GM19043 (cell line): Measurements from ENCODE around the gene NECTIN1.

Source experiments
- ATAC-seq: cut with Tn5 transposase; IDR thresholded peaks from one replicate; pipeline ENCODE4 v1.9.1; 2021; ENCODE audit warnings: low read depth; ENCODE audit not compliant: unreplicated experiment

The NECTIN1 gene

DNA sequence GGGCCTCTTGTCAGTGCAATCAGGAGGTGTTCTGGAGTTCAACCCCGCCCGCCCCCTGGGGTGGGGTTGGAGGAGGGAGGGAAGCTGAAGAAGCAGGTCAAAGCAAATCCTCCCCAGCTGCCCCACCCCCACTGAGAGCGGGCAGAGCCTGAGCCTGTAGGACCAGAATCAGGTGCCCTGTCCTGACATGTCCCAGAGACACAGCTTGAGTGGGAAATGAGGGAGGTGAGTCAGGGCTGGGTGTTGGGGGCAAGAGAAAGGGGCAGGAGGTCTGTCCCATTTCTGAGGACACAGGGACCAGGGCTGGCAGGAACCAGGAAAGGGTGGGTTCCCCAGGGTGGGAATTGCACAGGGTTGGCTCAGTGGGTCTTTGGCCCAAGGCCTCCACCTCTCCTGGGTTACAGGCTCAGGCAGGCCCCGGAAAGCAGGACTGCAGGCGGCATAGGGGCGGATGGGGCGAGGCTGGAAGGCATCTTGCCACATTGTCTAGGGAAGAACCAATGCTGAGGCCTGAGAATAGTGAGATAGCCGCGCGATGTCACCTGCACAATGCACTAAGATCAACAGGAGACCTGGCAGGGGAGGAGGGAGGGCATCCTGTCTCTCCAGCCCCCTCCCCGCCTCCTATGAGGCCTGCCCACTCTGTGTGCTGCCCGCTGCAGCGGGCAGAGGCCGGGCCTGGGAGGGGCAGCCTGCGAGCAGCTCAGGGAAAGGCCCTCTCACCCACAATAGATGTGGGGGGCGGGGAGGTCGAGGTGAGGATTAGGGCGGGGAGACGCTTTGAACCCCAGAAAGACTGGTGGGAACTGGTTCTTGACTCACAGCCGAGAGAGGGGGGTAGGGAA, 32.4 kb downstream of the NECTIN1 start:
- no peak for ATAC-seq

DNA sequence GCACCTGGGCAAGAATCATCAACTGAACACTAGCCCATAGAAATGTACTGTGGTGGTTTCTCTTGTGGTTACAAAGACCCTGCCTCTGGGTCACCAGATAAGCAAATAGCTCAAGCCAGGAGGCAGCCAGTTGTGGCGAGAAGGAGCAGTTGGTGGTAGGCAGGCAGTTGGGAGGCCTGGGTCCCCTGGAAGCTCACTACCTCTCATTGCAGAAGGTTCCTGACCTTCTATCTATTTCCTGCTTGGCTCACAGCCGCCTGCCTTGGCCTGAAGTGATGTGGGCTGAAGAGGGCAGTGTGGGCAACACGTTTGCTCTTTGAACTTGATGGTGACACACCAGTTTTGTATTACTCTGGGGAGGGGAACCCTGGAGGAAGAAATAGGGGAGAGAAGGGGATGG, 34.7 kb downstream of the NECTIN1 start:
- ATAC-seq, result peak; percentile 40

- ATAC-seq, result no peak
Measured at GRCh38 chr11:119693253-119693815, 35.7 kb downstream of the NECTIN1 start.

DNA sequence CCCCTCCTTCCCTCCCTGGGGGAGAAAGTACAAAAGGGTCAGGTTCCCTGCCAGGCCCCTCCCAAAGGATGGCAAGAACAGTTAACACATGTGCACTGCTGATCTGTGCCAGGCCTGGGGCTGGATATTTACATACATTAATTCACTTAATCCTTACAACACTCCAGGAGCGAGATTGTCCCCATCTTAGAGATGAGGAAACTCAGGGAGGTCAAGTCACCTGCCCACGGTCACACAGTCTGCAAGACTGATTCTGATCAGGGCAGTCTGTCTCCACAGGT, 36.5 kb downstream of the NECTIN1 start:
- no peak for ATAC-seq

DNA sequence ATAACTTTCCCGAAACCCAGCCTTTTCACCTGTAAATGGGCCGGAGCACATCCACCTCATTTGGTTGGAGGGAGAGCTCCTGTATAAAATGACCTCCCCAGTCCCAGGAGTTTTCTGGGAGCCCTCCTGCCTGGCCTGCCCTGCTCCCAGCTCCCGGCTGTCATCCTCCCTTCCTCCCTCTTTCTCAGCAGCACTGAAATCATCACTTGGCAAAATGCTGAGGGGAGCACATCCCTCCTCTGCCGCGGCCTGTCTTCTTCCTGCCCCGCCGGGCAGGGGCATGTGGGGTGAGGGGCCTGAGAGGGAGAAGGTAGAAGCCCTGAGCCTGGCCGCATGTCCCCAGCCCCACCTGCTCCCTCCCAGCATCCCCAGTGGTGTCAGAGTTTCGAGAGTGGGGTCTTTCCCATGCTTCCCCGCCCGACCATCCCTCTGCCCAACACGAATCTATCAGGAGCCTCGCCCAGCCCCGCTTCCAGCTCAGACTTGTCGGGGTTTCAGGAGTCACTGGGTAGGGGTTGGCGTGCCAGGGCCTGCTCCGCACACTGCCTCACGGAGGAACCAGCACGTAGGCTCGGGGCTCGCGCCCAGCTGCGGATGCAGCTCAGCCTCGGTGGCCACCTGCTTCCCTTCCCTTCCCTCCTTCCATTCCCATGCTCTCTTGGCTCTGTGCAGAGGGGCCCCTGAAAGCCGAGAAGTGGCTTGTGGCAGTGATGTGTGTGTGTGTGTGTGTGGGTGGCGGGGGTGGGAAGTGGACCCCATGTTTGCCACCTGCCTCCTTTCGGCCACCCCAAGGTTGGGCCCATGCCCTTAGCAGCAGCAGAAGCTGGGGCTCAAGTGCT, 37.1 kb downstream of the NECTIN1 start:
- no peak for ATAC-seq

DNA sequence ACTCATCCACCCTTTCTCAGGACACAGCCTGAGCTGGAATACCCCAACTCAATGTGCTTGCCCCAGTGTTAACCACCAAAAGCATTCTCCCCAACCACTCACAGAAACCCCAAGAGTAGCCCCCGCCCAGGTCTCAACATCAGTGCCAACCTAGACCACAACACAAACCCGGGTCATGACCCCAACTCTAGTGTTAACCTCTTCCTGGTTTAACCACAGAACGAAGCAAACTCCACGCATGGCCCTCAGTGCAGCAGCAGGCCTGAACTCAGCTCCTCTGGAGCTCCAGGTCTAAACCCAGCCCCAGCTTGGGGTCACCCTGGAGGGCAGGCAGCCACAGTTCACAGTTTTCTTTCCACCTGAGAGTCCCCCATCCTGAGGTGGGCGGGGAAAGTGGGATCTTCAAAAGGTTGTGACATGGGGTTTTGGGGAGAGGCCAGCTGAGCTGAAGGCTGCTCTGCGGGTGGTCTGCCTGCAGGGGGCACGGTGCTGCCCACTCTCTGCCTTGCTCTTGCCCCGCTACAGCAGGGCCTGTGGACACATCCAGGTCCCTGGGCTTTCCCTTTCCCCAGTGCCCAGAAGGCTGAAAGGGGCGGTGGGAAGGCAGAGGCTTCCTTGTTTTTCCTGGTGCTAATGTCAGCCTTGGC, 37.9 kb downstream of the NECTIN1 start:
- ATAC-seq, result no peak

GRCh38 chr11:119689302-119689701, 39.7 kb downstream of the NECTIN1 start:
- ATAC-seq, result no peak

GRCh38 chr11:119688356-119688755, 40.6 kb downstream of the NECTIN1 start:
- no peak for ATAC-seq

DNA sequence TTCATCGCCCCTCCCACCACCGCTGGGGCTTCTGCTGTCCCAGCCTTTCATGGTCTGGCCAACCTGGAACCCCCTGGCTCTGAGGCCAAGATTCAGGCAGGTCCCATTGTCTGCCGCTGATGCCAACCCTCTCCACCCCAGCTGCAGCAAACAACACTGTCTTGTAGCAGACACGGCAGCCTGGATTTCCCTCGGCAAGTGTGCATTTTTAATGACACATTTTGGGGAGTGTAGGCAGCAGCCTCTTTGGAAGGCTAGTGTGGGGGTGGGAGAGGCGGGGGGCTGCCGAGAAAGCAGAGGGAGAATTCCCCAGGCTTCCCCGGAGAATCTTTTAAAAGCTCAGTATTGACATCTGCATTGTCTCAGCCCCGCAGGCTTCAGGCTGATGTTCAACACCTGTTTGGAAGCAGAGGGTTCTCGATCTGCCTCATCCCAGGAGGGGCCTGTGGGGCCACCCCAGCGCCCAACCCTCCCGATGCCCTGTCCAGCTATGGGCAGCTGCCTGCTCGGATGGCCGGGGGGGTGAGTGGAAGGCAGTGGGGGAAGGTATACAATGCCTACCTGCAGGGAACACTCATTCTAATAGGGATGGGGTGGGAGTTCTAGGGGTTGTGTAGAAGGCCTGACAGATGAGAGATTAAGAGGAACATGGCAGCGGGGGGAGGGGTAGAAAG, 41.5 kb downstream of the NECTIN1 start:
- no peak for ATAC-seq

GRCh38 chr11:119686177-119686882, 42.7 kb downstream of the NECTIN1 start:
- ATAC-seq, result no peak

- ATAC-seq, result no peak
Measured at GRCh38 chr11:119685111-119685746, 43.8 kb downstream of the NECTIN1 start.

- no peak for ATAC-seq
Measured at GRCh38 chr11:119684361-119685110, 44.5 kb downstream of the NECTIN1 start.

DNA sequence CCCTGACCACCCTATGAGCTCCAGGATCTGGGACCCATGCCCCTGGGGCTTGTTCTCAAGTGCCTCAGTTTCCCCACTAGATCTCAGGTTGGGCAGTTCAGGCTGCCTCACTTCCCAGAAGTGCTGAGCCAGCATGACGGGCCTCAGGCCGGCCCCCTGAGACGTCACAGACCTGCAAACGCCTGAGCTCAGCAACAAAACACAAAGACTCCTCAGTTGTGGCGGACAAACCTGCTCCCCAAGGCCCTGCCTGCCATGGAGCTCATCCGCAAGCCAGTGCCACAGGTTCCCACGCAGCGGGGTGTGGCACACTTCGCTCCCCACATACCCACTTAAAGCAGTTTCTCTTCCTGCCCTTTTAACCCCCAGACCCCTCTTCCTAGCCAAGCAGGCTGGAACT, 45.2 kb downstream of the NECTIN1 start:
- ATAC-seq, result no peak

GRCh38 chr11:119681361-119681910, 47.6 kb downstream of the NECTIN1 start:
- no peak for ATAC-seq

GRCh38 chr11:119680541-119681360, 48.2 kb downstream of the NECTIN1 start:
- ATAC-seq, result no peak

DNA sequence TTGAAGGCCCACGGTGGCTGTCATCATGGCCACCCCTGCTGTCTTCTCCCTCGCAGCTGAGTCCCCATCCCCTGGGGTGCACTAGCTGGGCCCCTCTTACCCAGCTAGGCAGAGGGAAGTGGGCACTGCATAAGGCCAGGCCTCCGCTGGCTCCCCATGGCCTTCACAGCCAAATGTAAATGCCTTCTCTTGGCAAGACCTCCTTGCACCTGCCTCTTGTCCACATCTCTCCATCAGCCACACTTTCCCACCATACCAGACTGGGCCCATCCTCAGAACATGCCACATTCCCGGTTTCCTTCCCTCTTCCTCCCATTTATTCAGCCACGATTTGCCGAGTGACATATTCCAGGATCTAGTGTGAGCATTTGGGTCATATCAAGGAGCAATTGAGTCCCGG, 49.7 kb downstream of the NECTIN1 start:
- no peak for ATAC-seq

DNA sequence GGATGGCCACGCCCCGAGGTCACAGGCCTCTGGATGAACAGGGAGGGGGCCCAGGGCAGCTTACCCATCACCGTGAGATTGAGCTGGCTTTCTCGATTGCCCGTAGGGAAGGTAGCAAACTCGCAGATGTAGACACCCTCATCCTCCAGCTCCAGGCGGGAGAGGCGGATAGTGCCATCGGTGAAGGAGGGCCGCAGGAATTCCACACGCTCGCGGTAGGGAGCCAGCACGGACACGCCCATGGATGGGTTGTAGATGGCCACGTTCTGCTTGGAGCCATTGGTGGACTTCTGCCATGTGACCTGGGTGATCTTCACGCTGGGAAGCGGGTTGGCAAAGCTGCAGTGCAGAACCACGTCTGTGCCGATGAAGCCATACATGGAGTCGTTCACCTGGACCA, 50.6 kb downstream of the NECTIN1 start:
- no peak for ATAC-seq

GRCh38 chr11:119677840-119678239, 51.2 kb downstream of the NECTIN1 start:
- ATAC-seq, result no peak
